Skin epidermis (tissue), 12 donors: ENCODE results near the gene ADD1.

Experiments used
- H3K27ac ChIP-seq, 21 experiments: fragments of 200-600 bp; sonication (generic) in 11 of 21; one replicate each; pipeline ENCODE4 v1.5.0; 2020; ENCODE audit warnings: mild to moderate bottlenecking in 3 of 21, inconsistent platforms in 2 of 21, moderate library complexity in 2 of 21
- H3K4me3 ChIP-seq, 7 experiments: fragments of 200-600 bp; sonication (generic) in 2 of 7; one replicate each; pipeline ENCODE4 v1.5.0; 2020; ENCODE audit warnings: inconsistent platforms in 2 of 7, mild to moderate bottlenecking in 2 of 7, moderate library complexity in 1 of 7

ADD1 gene

GRCh38 chr4:2968381-2968780 is 124.7 kb downstream of the ADD1 start:
- Histone ChIP-seq H3K4me3 (no peak overlapping the region), H3K27ac (no peak overlapping the region)

DNA sequence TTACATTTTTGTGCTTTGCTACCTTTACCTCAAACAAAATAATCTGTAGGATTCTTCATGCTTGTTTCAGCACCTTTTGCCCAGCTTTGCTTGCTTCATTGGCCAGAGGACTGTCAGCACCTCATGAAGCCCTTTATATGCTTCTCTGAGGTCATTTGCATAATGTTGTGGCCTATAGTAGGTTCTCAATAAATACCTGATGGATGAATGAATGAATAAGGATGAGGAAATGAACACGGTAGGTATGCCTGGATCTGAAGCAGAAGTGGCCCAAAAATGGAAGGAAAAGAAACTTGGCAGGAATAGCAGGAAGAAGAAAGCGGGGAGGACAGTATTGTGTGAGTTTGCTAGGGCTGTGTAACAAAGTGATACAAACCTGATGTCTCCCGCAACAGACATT is 127.6 kb downstream of the ADD1 start:
- Histone ChIP-seq H3K27ac (no peak overlapping the region), H3K4me3 (no peak overlapping the region)

DNA sequence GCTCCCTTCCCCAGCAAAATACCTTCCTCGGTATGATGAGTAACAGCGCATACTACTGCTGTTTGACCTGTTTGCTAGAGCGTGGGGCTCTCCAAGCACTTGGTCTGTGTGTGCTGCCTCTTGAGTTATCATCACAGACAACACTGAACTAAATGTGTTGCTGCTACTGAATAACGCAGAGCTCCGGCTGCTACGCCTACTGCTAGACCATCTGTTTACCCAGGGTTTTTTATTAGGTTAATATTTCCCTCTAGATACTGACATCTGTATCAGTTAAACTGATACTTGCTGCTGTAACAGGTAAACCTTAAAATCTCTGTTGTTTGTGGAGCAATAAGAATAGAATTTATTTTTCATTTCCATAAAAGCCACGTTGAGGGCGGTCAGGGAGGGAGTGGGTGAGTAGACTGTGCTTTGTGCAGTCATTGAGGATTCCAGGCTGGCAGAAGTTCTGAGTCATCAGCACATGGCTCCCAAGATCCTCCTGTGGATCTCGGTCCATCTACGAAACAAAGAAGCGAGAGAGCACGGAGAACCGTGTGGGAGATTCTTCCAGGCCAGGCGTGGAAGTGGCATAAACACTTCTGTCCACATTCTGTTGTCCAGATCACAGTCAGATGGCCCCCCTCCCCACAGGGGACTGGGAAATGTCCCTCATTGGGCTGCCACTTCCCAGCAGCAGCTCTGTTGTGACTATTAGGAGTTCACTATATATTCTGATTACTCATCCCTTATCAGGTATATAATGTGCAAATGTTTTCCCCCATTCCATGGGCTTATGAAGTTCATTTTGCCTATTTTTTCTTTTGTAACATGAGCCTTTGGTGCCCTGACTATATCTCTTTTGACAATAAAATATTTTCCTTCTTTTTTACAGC is 133.8 kb downstream of the ADD1 start:
- no peak overlapping the region for H3K4me3 ChIP-seq
- H3K27ac ChIP-seq, result peak overlapping the region in 1 of 21 experiments; percentile 40
